ENCODE measurements around the gene UPB1.

DNA sequence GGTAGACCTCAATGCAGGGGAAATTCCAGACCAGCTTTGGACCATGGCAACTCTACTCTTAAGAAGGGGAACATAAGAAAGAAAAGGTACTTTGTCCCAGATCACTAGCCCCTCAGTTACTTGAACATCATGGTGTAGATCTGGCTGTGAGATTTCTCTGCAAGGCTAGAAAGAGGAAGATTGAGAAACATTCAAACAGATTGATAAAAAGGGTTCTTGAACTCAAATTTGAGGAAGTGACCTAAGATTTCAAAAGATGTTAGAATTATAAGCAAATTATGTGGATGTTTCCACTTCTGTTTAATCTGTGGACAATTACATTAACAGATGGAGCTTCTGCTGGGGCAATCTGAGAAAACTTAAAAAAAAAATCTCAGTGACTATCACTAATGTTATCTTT, 21.8 kb upstream of the UPB1 start:
- TF ChIP-seq, protein P1, sequence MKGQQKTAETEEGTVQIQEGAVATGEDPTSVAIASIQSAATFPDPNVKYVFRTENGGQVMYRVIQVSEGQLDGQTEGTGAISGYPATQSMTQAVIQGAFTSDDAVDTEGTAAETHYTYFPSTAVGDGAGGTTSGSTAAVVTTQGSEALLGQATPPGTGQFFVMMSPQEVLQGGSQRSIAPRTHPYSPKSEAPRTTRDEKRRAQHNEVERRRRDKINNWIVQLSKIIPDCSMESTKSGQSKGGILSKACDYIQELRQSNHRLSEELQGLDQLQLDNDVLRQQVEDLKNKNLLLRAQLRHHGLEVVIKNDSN (CRISPR knock-in tag; IDR thresholded peaks at IDR 0.05) = no peak
- TF ChIP-seq JUN (CRISPR knock-in tag; IDR thresholded peaks at IDR 0.05) = no peak
- TF ChIP-seq, protein P2, sequence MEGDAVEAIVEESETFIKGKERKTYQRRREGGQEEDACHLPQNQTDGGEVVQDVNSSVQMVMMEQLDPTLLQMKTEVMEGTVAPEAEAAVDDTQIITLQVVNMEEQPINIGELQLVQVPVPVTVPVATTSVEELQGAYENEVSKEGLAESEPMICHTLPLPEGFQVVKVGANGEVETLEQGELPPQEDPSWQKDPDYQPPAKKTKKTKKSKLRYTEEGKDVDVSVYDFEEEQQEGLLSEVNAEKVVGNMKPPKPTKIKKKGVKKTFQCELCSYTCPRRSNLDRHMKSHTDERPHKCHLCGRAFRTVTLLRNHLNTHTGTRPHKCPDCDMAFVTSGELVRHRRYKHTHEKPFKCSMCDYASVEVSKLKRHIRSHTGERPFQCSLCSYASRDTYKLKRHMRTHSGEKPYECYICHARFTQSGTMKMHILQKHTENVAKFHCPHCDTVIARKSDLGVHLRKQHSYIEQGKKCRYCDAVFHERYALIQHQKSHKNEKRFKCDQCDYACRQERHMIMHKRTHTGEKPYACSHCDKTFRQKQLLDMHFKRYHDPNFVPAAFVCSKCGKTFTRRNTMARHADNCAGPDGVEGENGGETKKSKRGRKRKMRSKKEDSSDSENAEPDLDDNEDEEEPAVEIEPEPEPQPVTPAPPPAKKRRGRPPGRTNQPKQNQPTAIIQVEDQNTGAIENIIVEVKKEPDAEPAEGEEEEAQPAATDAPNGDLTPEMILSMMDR (IDR thresholded peaks at IDR 0.05) = no peak
- TF ChIP-seq SOX15 (CRISPR knock-in tag; IDR thresholded peaks at IDR 0.05) = no peak

Data from WTC11 (cell line).